GM18511 (cell line): ENCODE results near the gene ADGRE3.
"Not testable (repeated sequence)": the region's sequence is repeated elsewhere in the genome, so short reads cannot be mapped to it uniquely, and the experiment has no call there.

Source experiments
- ATAC-seq: cut with Tn5 transposase; IDR thresholded peaks from one replicate; pipeline ENCODE4 v1.9.1; 2021; ENCODE audit warnings: mild to moderate bottlenecking, moderate library complexity; ENCODE audit not compliant: unreplicated experiment

ADGRE3 gene

GRCh38 chr19:14603990-14604387 lies 70.7 kb downstream of the ADGRE3 start:
- peak; percentile 68 for ATAC-seq

GRCh38 chr19:14599548-14600147 lies 75.0 kb downstream of the ADGRE3 start:
- no peak for ATAC-seq

GRCh38 chr19:14595558-14595957 lies 79.1 kb downstream of the ADGRE3 start:
- no peak for ATAC-seq

- ATAC-seq = not testable (repeated sequence)
These were observed 85.2 kb downstream of the ADGRE3 start for GRCh38 chr19:14589433-14589832.

GRCh38 chr19:14585187-14585586 lies 89.5 kb downstream of the ADGRE3 start:
- ATAC-seq = peak; percentile 82

- ATAC-seq = not testable (repeated sequence)
These were observed 90.3 kb downstream of the ADGRE3 start for GRCh38 chr19:14584372-14584771.

- ATAC-seq = no peak
These were observed 91.7 kb downstream of the ADGRE3 start, which contains the start of gene CLEC17A for GRCh38 chr19:14582894-14583340. Gene CLEC17A, plus strand, starts transcription at chr19:14583084. Its CDS starts 77 bp downstream, at chr19:14583161.

GRCh38 chr19:14580623-14581237 lies 93.9 kb downstream of the ADGRE3 start:
- no peak for ATAC-seq

- ATAC-seq = no peak
These were observed 96.7 kb downstream of the ADGRE3 start for GRCh38 chr19:14577885-14578427.

GRCh38 chr19:14577264-14577663 lies 97.4 kb downstream of the ADGRE3 start:
- ATAC-seq = no peak

- no peak for ATAC-seq
These were observed 98.3 kb downstream of the ADGRE3 start for GRCh38 chr19:14576363-14576762.

- no peak for ATAC-seq
These were observed 99.1 kb downstream of the ADGRE3 start for GRCh38 chr19:14575428-14575980.

GRCh38 chr19:14571695-14572490 lies 102.8 kb downstream of the ADGRE3 start, which contains the start of gene NDUFB7:
Gene NDUFB7, minus strand, starts transcription at chr19:14572066. Its CDS starts 66 bp downstream, at chr19:14572000.
- peak; percentile 91 for ATAC-seq

GRCh38 chr19:14570864-14571527 lies 103.6 kb downstream of the ADGRE3 start:
- no peak for ATAC-seq
